WTC11 (cell line): ENCODE measurements around the gene TBX10. TPM values are rescaled to one million over a fixed set of nuclear protein-coding genes. Genes with fewer than 3 reads are reported as not detected.
A peak's percentile ranks its signal among the peaks of the same experiment; 100 is the strongest.

ENCODE experiments used
- ATAC-seq: fragments of 200-7000 bp; cut with Tn5 transposase; 2 replicates; pipeline ENCODE4 v1.10.0; 2021; ENCODE audit warnings: mild to moderate bottlenecking, moderate library complexity
- CTCF ChIA-PET: fragments of 300-600 bp; sonication (Branson Sonifier 250); formaldehyde crosslinking; loops from one replicate; lab custom pipeline; 2021; ENCODE audit warnings: antibody characterized with exemption; lab: Charles Lee
- POLR2A ChIA-PET: fragments of 350-600 bp; sonication (Branson Sonifier 250); formaldehyde crosslinking; loops from one replicate; lab custom pipeline; 2021; ENCODE audit warnings: antibody characterized with exemption; lab: Charles Lee
- DNase-seq: peaks from one replicate; pipeline ENCODE4 v3.0.0; 2021; ENCODE audit warnings: low spot score
- H3K27ac Mint-ChIP-seq: 2 replicates; pipeline ENCODE4 v1.8.0; 2021; ENCODE audit warnings: mixed read lengths
- H3K27me3 Mint-ChIP-seq: 2 replicates; pipeline ENCODE4 v1.8.0; 2021; ENCODE audit warnings: low read depth, mild to moderate bottlenecking, moderate library complexity, mixed read lengths
- H3K36me3 Mint-ChIP-seq: 2 replicates; pipeline ENCODE4 v1.8.0; 2021; ENCODE audit warnings: mixed read lengths
- H3K4me1 Mint-ChIP-seq: 2 replicates; pipeline ENCODE4 v1.8.0; 2022; ENCODE audit warnings: mixed read lengths
- H3K4me3 Mint-ChIP-seq: 2 replicates; pipeline ENCODE4 v1.8.0; 2021; ENCODE audit warnings: mild to moderate bottlenecking, moderate library complexity, mixed read lengths
- H3K9me3 Mint-ChIP-seq: 2 replicates; pipeline ENCODE4 v1.8.0; 2021; ENCODE audit warnings: mixed read lengths
- CBFB ChIP-seq: sonication (generic); formaldehyde crosslinking; IDR thresholded peaks from 2 replicates; pipeline ENCODE4 v1.8.1; 2022; ENCODE audit warnings: mild to moderate bottlenecking, low read depth, missing genetic modification reagents
- E2F5 ChIP-seq: sonication (generic); formaldehyde crosslinking; IDR thresholded peaks from 2 replicates; pipeline ENCODE4 v1.8.1; 2022; ENCODE audit warnings: mild to moderate bottlenecking, moderate library complexity, missing genetic modification reagents
- FOXJ3 ChIP-seq: sonication (generic); formaldehyde crosslinking; IDR thresholded peaks from 2 replicates; pipeline ENCODE4 v1.9.0; 2021; ENCODE audit warnings: missing genetic modification reagents, mild to moderate bottlenecking, borderline replicate concordance
- FOXP1 ChIP-seq: sonication (generic); formaldehyde crosslinking; IDR thresholded peaks from 2 replicates; pipeline ENCODE4 v1.8.0; 2022; ENCODE audit warnings: missing genetic modification reagents, mild to moderate bottlenecking, moderate library complexity, borderline replicate concordance
- MLX ChIP-seq: sonication (generic); formaldehyde crosslinking; IDR thresholded peaks from 2 replicates; pipeline ENCODE4 v1.8.1; 2023; ENCODE audit warnings: mild to moderate bottlenecking, missing genetic modification reagents, moderate library complexity
- NR1H2 ChIP-seq: sonication (generic); formaldehyde crosslinking; IDR thresholded peaks from 2 replicates; pipeline ENCODE4 v1.9.0; 2021; ENCODE audit warnings: mild to moderate bottlenecking, moderate library complexity, missing genetic modification reagents
- PRDM15 ChIP-seq: sonication (generic); formaldehyde crosslinking; IDR thresholded peaks from 2 replicates; pipeline ENCODE4 v1.8.0; 2022; ENCODE audit warnings: missing genetic modification reagents
- PRRX2 ChIP-seq: fragments of 250-450 bp; sonication (Bioruptor Pico); IDR thresholded peaks from 2 replicates; pipeline ENCODE4 v1.8.0; 2021; ENCODE audit warnings: mild to moderate bottlenecking
- ZNF263 ChIP-seq: sonication (generic); formaldehyde crosslinking; IDR thresholded peaks from 2 replicates; pipeline ENCODE4 v1.8.1; 2022; ENCODE audit warnings: low read depth, mild to moderate bottlenecking, moderate library complexity, missing genetic modification reagents
- ZNF317 ChIP-seq: sonication (generic); formaldehyde crosslinking; IDR thresholded peaks from 2 replicates; pipeline ENCODE4 v1.8.1; 2023; ENCODE audit warnings: low read depth, mild to moderate bottlenecking, moderate library complexity, missing genetic modification reagents, borderline replicate concordance
- total RNA-seq: library from RNA; stranded (reverse); gene quantifications from 3 replicates; pipeline ENCODE4 v1.2.3, GENCODE V29; 2021
- TF ChIP-seq, protein P1 (sequence below): sonication (generic); formaldehyde crosslinking; IDR thresholded peaks from 2 replicates; pipeline ENCODE4 v1.8.0; 2022; ENCODE audit warnings: mild to moderate bottlenecking, missing genetic modification reagents
- TF ChIP-seq, protein P2 (sequence below): sonication (generic); formaldehyde crosslinking; IDR thresholded peaks from 2 replicates; pipeline ENCODE4 v1.8.1; 2022; ENCODE audit warnings: mild to moderate bottlenecking, missing genetic modification reagents, moderate library complexity, borderline replicate concordance
- TF ChIP-seq, protein P3 (sequence below): sonication (generic); formaldehyde crosslinking; IDR thresholded peaks from 2 replicates; pipeline ENCODE4 v1.8.0; 2023; ENCODE audit warnings: missing genetic modification reagents, mild to moderate bottlenecking, borderline replicate concordance
- TF ChIP-seq, protein P4 (sequence below): sonication (generic); formaldehyde crosslinking; IDR thresholded peaks from 2 replicates; pipeline ENCODE4 v1.8.1; 2022; ENCODE audit warnings: low read depth, mild to moderate bottlenecking, moderate library complexity, missing genetic modification reagents, borderline replicate concordance
- TF ChIP-seq, protein P5 (sequence below): sonication (generic); formaldehyde crosslinking; conservative IDR thresholded peaks from 2 replicates; pipeline ENCODE4 v1.8.1; 2023; ENCODE audit warnings: mild to moderate bottlenecking, low read depth, missing genetic modification reagents, moderate library complexity
- TF ChIP-seq, protein P6 (sequence below): fragments of 250-450 bp; sonication (Bioruptor Pico); conservative IDR thresholded peaks from 2 replicates; pipeline ENCODE4 v1.9.0; 2021; ENCODE audit warnings: mild to moderate bottlenecking

Gene TBX10
- total RNA-seq, 1 experiment from 2014 or later = not detected

GRCh38 chr11:67645521-67646461 lies 6.2 kb upstream of the TBX10 start:
- Mint-ChIP-seq H3K4me1 (peaks cover 6% of the 10 kb centered on the region), H3K36me3 (no peaks in the 10 kb centered on the region), H3K4me3 (no peak overlapping the region), H3K27me3 (peaks cover 13% of the 10 kb centered on the region), H3K27ac (no peak overlapping the region), H3K9me3 (no peaks in the 10 kb centered on the region)
- peak; percentile 47 for ATAC-seq
- DNase-seq = peak; percentile 68
- POLR2A ChIA-PET = interaction anchor here (1.5 kb wide), 1 partner anchor 16 kb away, joined by 4 read pairs; the partner anchor contains the start of gene NUDT8
- CTCF ChIA-PET = interaction anchor here (0.5 to 3.3 kb wide), 15 partner anchors 9 to 137 kb away, joined by 3 to 34 read pairs (median 4); partner anchors contain the start of gene NUDT8
- TF ChIP-seq FOXP1 (no peak), NR1H2 (CRISPR knock-in tag) (no peak), ZNF317 (CRISPR knock-in tag) (no peak), E2F5 (CRISPR knock-in tag) (no peak), PRDM15 (CRISPR knock-in tag) (no peak), MLX (CRISPR knock-in tag) (no peak), FOXJ3 (CRISPR knock-in tag) (no peak), CBFB (no peak), PRRX2 (CRISPR knock-in tag) (no peak), ZNF263 (CRISPR knock-in tag) (no peak)
- TF ChIP-seq, protein P1, sequence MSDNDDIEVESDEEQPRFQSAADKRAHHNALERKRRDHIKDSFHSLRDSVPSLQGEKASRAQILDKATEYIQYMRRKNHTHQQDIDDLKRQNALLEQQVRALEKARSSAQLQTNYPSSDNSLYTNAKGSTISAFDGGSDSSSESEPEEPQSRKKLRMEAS (CRISPR knock-in tag) = no peak
- TF ChIP-seq, protein P2, sequence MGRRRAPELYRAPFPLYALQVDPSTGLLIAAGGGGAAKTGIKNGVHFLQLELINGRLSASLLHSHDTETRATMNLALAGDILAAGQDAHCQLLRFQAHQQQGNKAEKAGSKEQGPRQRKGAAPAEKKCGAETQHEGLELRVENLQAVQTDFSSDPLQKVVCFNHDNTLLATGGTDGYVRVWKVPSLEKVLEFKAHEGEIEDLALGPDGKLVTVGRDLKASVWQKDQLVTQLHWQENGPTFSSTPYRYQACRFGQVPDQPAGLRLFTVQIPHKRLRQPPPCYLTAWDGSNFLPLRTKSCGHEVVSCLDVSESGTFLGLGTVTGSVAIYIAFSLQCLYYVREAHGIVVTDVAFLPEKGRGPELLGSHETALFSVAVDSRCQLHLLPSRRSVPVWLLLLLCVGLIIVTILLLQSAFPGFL (CRISPR knock-in tag) = no peak
- TF ChIP-seq, protein P3, sequence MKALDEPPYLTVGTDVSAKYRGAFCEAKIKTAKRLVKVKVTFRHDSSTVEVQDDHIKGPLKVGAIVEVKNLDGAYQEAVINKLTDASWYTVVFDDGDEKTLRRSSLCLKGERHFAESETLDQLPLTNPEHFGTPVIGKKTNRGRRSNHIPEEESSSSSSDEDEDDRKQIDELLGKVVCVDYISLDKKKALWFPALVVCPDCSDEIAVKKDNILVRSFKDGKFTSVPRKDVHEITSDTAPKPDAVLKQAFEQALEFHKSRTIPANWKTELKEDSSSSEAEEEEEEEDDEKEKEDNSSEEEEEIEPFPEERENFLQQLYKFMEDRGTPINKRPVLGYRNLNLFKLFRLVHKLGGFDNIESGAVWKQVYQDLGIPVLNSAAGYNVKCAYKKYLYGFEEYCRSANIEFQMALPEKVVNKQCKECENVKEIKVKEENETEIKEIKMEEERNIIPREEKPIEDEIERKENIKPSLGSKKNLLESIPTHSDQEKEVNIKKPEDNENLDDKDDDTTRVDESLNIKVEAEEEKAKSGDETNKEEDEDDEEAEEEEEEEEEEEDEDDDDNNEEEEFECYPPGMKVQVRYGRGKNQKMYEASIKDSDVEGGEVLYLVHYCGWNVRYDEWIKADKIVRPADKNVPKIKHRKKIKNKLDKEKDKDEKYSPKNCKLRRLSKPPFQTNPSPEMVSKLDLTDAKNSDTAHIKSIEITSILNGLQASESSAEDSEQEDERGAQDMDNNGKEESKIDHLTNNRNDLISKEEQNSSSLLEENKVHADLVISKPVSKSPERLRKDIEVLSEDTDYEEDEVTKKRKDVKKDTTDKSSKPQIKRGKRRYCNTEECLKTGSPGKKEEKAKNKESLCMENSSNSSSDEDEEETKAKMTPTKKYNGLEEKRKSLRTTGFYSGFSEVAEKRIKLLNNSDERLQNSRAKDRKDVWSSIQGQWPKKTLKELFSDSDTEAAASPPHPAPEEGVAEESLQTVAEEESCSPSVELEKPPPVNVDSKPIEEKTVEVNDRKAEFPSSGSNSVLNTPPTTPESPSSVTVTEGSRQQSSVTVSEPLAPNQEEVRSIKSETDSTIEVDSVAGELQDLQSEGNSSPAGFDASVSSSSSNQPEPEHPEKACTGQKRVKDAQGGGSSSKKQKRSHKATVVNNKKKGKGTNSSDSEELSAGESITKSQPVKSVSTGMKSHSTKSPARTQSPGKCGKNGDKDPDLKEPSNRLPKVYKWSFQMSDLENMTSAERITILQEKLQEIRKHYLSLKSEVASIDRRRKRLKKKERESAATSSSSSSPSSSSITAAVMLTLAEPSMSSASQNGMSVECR (CRISPR knock-in tag) = no peak
- TF ChIP-seq, protein P4, sequence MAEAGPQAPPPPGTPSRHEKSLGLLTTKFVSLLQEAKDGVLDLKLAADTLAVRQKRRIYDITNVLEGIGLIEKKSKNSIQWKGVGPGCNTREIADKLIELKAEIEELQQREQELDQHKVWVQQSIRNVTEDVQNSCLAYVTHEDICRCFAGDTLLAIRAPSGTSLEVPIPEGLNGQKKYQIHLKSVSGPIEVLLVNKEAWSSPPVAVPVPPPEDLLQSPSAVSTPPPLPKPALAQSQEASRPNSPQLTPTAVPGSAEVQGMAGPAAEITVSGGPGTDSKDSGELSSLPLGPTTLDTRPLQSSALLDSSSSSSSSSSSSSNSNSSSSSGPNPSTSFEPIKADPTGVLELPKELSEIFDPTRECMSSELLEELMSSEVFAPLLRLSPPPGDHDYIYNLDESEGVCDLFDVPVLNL (CRISPR knock-in tag) = no peak
- TF ChIP-seq, protein P5, sequence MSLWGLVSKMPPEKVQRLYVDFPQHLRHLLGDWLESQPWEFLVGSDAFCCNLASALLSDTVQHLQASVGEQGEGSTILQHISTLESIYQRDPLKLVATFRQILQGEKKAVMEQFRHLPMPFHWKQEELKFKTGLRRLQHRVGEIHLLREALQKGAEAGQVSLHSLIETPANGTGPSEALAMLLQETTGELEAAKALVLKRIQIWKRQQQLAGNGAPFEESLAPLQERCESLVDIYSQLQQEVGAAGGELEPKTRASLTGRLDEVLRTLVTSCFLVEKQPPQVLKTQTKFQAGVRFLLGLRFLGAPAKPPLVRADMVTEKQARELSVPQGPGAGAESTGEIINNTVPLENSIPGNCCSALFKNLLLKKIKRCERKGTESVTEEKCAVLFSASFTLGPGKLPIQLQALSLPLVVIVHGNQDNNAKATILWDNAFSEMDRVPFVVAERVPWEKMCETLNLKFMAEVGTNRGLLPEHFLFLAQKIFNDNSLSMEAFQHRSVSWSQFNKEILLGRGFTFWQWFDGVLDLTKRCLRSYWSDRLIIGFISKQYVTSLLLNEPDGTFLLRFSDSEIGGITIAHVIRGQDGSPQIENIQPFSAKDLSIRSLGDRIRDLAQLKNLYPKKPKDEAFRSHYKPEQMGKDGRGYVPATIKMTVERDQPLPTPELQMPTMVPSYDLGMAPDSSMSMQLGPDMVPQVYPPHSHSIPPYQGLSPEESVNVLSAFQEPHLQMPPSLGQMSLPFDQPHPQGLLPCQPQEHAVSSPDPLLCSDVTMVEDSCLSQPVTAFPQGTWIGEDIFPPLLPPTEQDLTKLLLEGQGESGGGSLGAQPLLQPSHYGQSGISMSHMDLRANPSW = no peak
- TF ChIP-seq, protein P6, sequence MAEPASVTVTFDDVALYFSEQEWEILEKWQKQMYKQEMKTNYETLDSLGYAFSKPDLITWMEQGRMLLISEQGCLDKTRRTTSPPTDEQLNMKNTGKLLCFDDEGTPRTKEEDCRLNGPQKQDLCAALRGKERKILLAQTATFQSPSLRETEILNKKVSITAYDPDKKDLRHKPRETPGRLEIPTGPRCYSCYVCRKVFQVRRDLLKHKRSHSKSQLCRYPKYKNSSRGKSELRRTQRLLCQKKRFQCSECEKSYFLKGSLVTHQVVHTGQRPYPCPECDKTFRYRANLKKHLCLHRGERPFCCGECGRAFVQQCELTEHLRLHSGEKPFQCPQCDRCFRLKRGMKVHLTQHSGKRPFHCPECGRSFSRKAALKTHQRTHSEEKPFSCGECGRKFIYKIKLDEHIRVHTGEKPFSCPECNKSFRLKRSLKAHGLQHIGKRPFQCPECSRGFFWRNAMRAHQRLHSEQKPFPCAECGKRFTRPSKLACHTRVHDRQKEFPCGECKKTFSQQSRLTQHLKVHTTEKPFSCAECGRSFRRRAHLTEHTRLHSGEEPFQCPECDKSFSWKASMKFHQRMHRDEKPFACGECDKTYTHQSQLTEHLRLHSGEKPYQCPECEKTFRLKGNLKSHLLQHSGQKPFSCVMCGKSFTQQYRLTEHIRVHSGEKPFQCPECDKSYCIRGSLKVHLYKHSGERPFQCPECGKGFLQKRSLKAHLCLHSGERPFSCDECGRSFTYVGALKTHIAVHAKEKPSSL (CRISPR knock-in tag) = no peak
